GM10266 (cell line): Measurements from ENCODE around the gene RIN3.

Experiments
- DNase-seq: peaks from one replicate; pipeline ENCODE4 v3.0.0; 2012; ENCODE audit errors: extremely low spot score
- CTCF ChIP-seq: IDR thresholded peaks from 2 replicates; pipeline ENCODE4 v1.5.1; 2012; ENCODE audit warnings: mild to moderate bottlenecking, low read depth; ENCODE audit not compliant: control insufficient read depth, insufficient read depth; ENCODE audit errors: missing control alignments

Gene RIN3

GRCh38 chr14:92582706-92583452 is 69.3 kb downstream of the RIN3 start:
- TF ChIP-seq CTCF = no peak
- DNase-seq = peak; percentile 73

- no peak for TF ChIP-seq CTCF
- no peak for DNase-seq
These were observed 70.6 kb downstream of the RIN3 start for GRCh38 chr14:92584220-92584619.

GRCh38 chr14:92584816-92585215 is 71.2 kb downstream of the RIN3 start:
- TF ChIP-seq CTCF = no peak
- no peak for DNase-seq

- TF ChIP-seq CTCF = no peak
- DNase-seq = peak; percentile 40
These were observed 72.7 kb downstream of the RIN3 start for GRCh38 chr14:92585981-92586937.

- DNase-seq = no peak
These were observed 73.5 kb downstream of the RIN3 start for GRCh38 chr14:92586963-92587699.

GRCh38 chr14:92587700-92588085 is 74.1 kb downstream of the RIN3 start:
- DNase-seq = no peak
- no peak for TF ChIP-seq CTCF

More at GRCh38 chr14:92586963-92587699, 73.5 kb downstream of the RIN3 start:
- peak; percentile 40 for TF ChIP-seq CTCF
